K562 (cell line): Measurements from ENCODE around the gene PLD1. TPM values are rescaled to one million over a fixed set of nuclear protein-coding genes. Genes with fewer than 3 reads are reported as not detected.

ENCODE experiments used
- ATAC-seq: fragments of 200-7000 bp; cut with Tn5 transposase; 3 replicates; pipeline ENCODE4 v1.9.1; 2020; ENCODE audit warnings: moderate library complexity
- BruUV-seq: library from RNA; stranded (reverse); fragments of 400-500 nt; replicated peaks from 2 replicates; lab custom pipeline; 2021; lab: Mats Ljungman, UMichigan
- CTCF ChIA-PET: fragments of 300-600 bp; formaldehyde crosslinking; extraction: SDS; loops from one replicate; lab custom pipeline; 2021; ENCODE audit warnings: low intra/inter-chr PET ratio; lab: Yijun Ruan, JAX
- POLR2A ChIA-PET: fragments of 300-600, 350-650 bp; sonication (Branson Sonifier 250); formaldehyde crosslinking; extraction: SDS; loops from one replicate; lab custom pipeline; 2021; ENCODE audit warnings: antibody characterized with exemption, inconsistent platforms; lab: Yijun Ruan, JAX
- DNase-seq, 4 experiments: peaks; one replicate each; pipeline versions ENCODE4 v3.0.0 to v3.0.0-alpha.2; 2011 to 2018; ENCODE audit warnings: low spot score in 3 of 4, mixed read lengths in 3 of 4; ENCODE audit errors: extremely low read depth in 1 of 4
- FAIRE-seq: peaks from 2 replicates; lab custom pipeline; 2011; peaks lifted over from hg19 to GRCh38; lab: Jason Lieb, UNC
- H2AFZ ChIP-seq: 2 replicates; pipeline ENCODE4 v1.6.0; 2011; ENCODE audit warnings: low read depth, low read length, control low read depth, inconsistent platforms
- H3K27ac ChIP-seq: fragments of 200-600 bp; 3 replicates; pipeline ENCODE4 v1.8.0; 2011; ENCODE audit warnings: low read depth, mild to moderate bottlenecking, control low read depth, inconsistent platforms, low read length, moderate library complexity, mixed read lengths; ENCODE audit errors: extremely low read depth
- H3K27me3 ChIP-seq, 2 experiments: fragments of 300-600 bp in 1 of 2; 2 replicates in 1 of 2; 3 replicates in 1 of 2; pipeline versions ENCODE4 v1.6.0 to v1.8.0; 2011; ENCODE audit warnings: inconsistent platforms in 2 of 2, low read length in 2 of 2, mild to moderate bottlenecking in 1 of 2, mixed read lengths in 1 of 2, moderate library complexity in 1 of 2; ENCODE audit not compliant: control insufficient read depth in 2 of 2, insufficient read depth in 2 of 2
- H3K36me3 ChIP-seq: fragments of 300-600 bp; 3 replicates; pipeline ENCODE4 v1.8.0; 2011; ENCODE audit warnings: mild to moderate bottlenecking, low read length, inconsistent platforms; ENCODE audit not compliant: control insufficient read depth, insufficient read depth
- H3K4me1 ChIP-seq, 2 experiments: fragments of 200-600 bp in 1 of 2; replicated peaks in 1 of 2; 2 replicates in 1 of 2; 3 replicates in 1 of 2; pipeline versions ENCODE4 v1.5.1 to v1.8.0; 2011; ENCODE audit warnings: inconsistent platforms in 2 of 2, low read length in 2 of 2, mild to moderate bottlenecking in 1 of 2, mixed read lengths in 1 of 2, moderate library complexity in 1 of 2; ENCODE audit not compliant: control insufficient read depth in 2 of 2, insufficient read depth in 2 of 2
- H3K4me2 ChIP-seq: 2 replicates; pipeline ENCODE4 v1.6.1; 2011; ENCODE audit warnings: low read length, control low read depth, inconsistent platforms, mixed read lengths; ENCODE audit not compliant: insufficient read depth
- H3K4me3 ChIP-seq: fragments of 200-600 bp; sonication (generic), shearing (Covaris generic); 2 replicates; pipeline ENCODE4 v1.5.1; 2016; ENCODE audit warnings: control low read depth, inconsistent platforms
- H3K79me2 ChIP-seq: fragments of 200-600 bp; 3 replicates; pipeline ENCODE4 v1.8.0; 2011; ENCODE audit warnings: low read length, inconsistent platforms; ENCODE audit not compliant: control insufficient read depth, insufficient read depth
- H3K9ac ChIP-seq, 2 experiments: 2 replicates each; pipeline versions ENCODE4 v1.6.0 to v1.6.1; 2011; ENCODE audit warnings: low read depth in 2 of 2, low read length in 2 of 2, control low read depth in 1 of 2, inconsistent platforms in 1 of 2, mild to moderate bottlenecking in 1 of 2, mixed read lengths in 1 of 2; ENCODE audit not compliant: insufficient read depth in 1 of 2
- H3K9me1 ChIP-seq: one replicate; pipeline ENCODE4 v1.6.0; 2011; ENCODE audit warnings: inconsistent platforms, mild to moderate bottlenecking, low read length, moderate library complexity; ENCODE audit not compliant: control insufficient read depth, insufficient read depth
- H3K9me3 ChIP-seq: replicated peaks from 2 replicates; pipeline ENCODE4 v1.5.1; 2011; ENCODE audit warnings: low read depth, low read length, inconsistent platforms; ENCODE audit not compliant: control insufficient read depth, insufficient read depth
- H4K20me1 ChIP-seq: replicated peaks from 2 replicates; pipeline ENCODE4 v1.6.1; 2011; ENCODE audit warnings: low read length, inconsistent platforms, mixed read lengths; ENCODE audit not compliant: control insufficient read depth, insufficient read depth
- CHD2 ChIP-seq: IDR thresholded peaks from 2 replicates; pipeline ENCODE4 v1.6.1; 2011; ENCODE audit warnings: low read depth, low read length
- IRF2 ChIP-seq: sonication (generic); formaldehyde crosslinking; IDR thresholded peaks from 2 replicates; pipeline ENCODE4 v1.8.1; 2022; ENCODE audit warnings: mild to moderate bottlenecking, missing genetic modification reagents
- NELFE ChIP-seq: IDR thresholded peaks from 2 replicates; pipeline ENCODE4 v1.6.1; 2011; ENCODE audit warnings: mild to moderate bottlenecking; ENCODE audit not compliant: insufficient read depth, insufficient read length
- NR4A1 ChIP-seq, 2 experiments: fragments of 250-450 bp in 1 of 2; fragments of 450-650 bp in 1 of 2; sonication (Bioruptor Pico) in 1 of 2; IDR thresholded peaks; 2 replicates each; pipeline versions ENCODE4 v1.4.0 to v1.6.1; 2016 to 2020; ENCODE audit warnings: mild to moderate bottlenecking in 2 of 2, missing compliant biosample characterization in 1 of 2, missing genetic modification characterization in 1 of 2, moderate library complexity in 1 of 2
- TAF9B ChIP-seq: fragments of 450-650 bp; IDR thresholded peaks from 2 replicates; pipeline ENCODE4 v1.6.1; 2018; ENCODE audit warnings: mild to moderate bottlenecking; ENCODE audit not compliant: partially characterized antibody
- WGBS: fragments of 100-300 bp; shearing (Covaris generic); methylation state at CpG from one replicate; pipeline ENCODE4 v1.1.6; 2016; ENCODE audit warnings: low coverage, mixed read lengths; ENCODE audit not compliant: insufficient coverage; ENCODE audit errors: missing lambda C conversion rate; 5-methylcytosine and 5-hydroxymethylcytosine counted together
- in situ Hi-C: fragments of 300-500 bp; cut with MboI; formaldehyde crosslinking; loops from 4 replicates; pipeline ENCODE4 v1.15.0; 2018; ENCODE audit warnings: inconsistent platforms, mixed read lengths
- intact Hi-C: fragments of 100-400 bp; cut with micrococcal nuclease; formaldehyde crosslinking; loops from 2 replicates; pipeline ENCODE4 v1.14.2; 2022
- polyA plus RNA-seq, 8 experiments: library from polyadenylated mRNA; depleted of rRNA in 4 of 8; stranded (reverse) in 5 of 8; unstranded in 3 of 8; fragments of >200 nt; fragmentation: Nextera tagmentation in 2 of 8; fragmentation: Illumina TruSeq in 1 of 8; extraction: Ambion mirVana in 2 of 8; extraction: Trizol in 1 of 8; gene quantifications; 2 replicates each; pipeline versions ENCODE4 v1.2.1 to v1.2.3, GENCODE V29; 2011 to 2014; ENCODE audit warnings: inconsistent platforms in 1 of 8, missing spikeins in 1 of 8
- total RNA-seq, 7 experiments: library from RNA; depleted of rRNA in 6 of 7; stranded (reverse); fragments of >200 nt in 6 of 7; fragmentation: Illumina TruSeq in 2 of 7; extraction: Trizol in 2 of 7; gene quantifications; 2 replicates each; pipeline versions ENCODE4 v1.2.1 to v1.2.3, GENCODE V29; 2011 to 2021; ENCODE audit warnings: low replicate concordance in 1 of 7
- TF ChIP-seq, protein P1 (sequence below): fragments of 450-650 bp; formaldehyde crosslinking; conservative IDR thresholded peaks from 2 replicates; pipeline ENCODE4 v1.4.0; 2022; ENCODE audit warnings: mild to moderate bottlenecking, missing genetic modification characterization

Gene PLD1
- total and polyA plus RNA-seq, 9 of the 15 experiments (the other 6 are each of a cell fraction or from before 2014, with no cell fraction given), result 8.4 to 26.1 (median 18.6) TPM

DNA sequence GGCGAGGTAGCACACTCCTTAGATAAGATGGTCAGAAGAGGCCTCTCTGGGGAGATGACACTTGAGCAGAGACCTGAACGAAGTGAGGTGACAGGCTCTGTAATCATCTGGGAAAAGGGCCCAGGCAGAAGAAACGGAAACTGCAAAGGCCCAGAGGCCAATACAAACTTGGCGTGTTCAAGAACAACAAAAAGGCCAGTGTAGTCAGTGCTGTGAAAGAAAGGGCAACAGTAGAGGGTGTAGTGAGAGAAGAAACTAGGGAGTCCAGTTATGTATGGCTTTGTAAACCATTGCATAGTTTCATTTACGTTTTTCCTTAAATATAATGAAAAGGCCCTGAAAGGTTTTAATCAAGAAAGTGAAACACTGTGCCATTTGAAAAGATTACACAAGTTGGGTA is 31.8 kb downstream of the PLD1 start:
- TF ChIP-seq CHD2 (no peak), NR4A1 (CRISPR knock-in tag; IDR thresholded peaks at IDR 0.05) (no peak), NR4A1 (tag; IDR thresholded peaks at IDR 0.05) (no peak), TAF9B (no peak), NELFE (no peak), IRF2 (CRISPR knock-in tag) (no peak)
- TF ChIP-seq, protein P1, sequence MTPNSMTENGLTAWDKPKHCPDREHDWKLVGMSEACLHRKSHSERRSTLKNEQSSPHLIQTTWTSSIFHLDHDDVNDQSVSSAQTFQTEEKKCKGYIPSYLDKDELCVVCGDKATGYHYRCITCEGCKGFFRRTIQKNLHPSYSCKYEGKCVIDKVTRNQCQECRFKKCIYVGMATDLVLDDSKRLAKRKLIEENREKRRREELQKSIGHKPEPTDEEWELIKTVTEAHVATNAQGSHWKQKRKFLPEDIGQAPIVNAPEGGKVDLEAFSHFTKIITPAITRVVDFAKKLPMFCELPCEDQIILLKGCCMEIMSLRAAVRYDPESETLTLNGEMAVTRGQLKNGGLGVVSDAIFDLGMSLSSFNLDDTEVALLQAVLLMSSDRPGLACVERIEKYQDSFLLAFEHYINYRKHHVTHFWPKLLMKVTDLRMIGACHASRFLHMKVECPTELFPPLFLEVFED (CRISPR knock-in tag), result no peak

More for the DNA sequence above, 31.8 kb downstream of the PLD1 start:
- no peak overlapping the region for H3K27ac ChIP-seq
- H3K36me3 ChIP-seq, result no peaks in the 10 kb centered on the region
- no peaks in the 10 kb centered on the region for H3K27me3 ChIP-seq
- no peak for FAIRE-seq
- H3K4me3 ChIP-seq, result no peak overlapping the region
- no peaks in the 10 kb centered on the region; the same call in 2 of the 3 replicates for H3K79me2 ChIP-seq
- H3K4me2 ChIP-seq, result no peak overlapping the region
- no TSS peak for BruUV-seq
- no peak for ATAC-seq
- H4K20me1 ChIP-seq, result no peaks in the 10 kb centered on the region
- H3K9me1 ChIP-seq, result no peaks in the 10 kb centered on the region
- no peaks in the 10 kb centered on the region; a peak in 1 of 5 replicates for H3K4me1 ChIP-seq
- H2AFZ ChIP-seq, result no peak overlapping the region
- 59% methylated on average over 5 of the region's 5 CpGs for WGBS
- no peaks in the 10 kb centered on the region for H3K9me3 ChIP-seq
- no peak overlapping the region for H3K9ac ChIP-seq
- no peak for DNase-seq
- ChIA-PET POLR2A (no interaction called here), CTCF (no interaction called here)
- intact Hi-C loops, result no loop called here
- in situ Hi-C loops, result no loop called here
